Body of pancreas (tissue), 4 donors: Measurements from ENCODE around the gene DND1.

Source experiments
- CTCF ChIP-seq, 7 experiments: fragments of 450-650 bp in 4 of 7; fragments of 200-600 bp in 3 of 7; sonication (generic) in 3 of 7; IDR thresholded peaks; one replicate each; pipeline ENCODE4 v1.5.1; 2016 to 2019; ENCODE audit warnings: antibody characterized with exemption in 7 of 7
- POLR2A ChIP-seq, 3 donors: fragments of 450-650 bp; IDR thresholded peaks; one replicate each; pipeline ENCODE4 v1.6.1; 2016; ENCODE audit warnings: antibody characterized with exemption in 3 of 3, mild to moderate bottlenecking in 2 of 3

GRCh38 chr5:140658870-140659269, 14.5 kb downstream of the DND1 start:
- TF ChIP-seq CTCF (IDR thresholded peaks at IDR 0.05) (no peak), POLR2A (IDR thresholded peaks at IDR 0.05) (no peak)
